GM18951 (cell line): ENCODE data around the gene RPL31.

Experiments used
- POLR2A ChIP-seq: IDR thresholded peaks from 4 replicates; pipeline ENCODE4 v1.6.1; 2011; ENCODE audit warnings: mild to moderate bottlenecking; ENCODE audit not compliant: insufficient read length, insufficient read depth; ENCODE audit errors: extremely low read depth
- in situ Hi-C: fragments of 300-500 bp; cut with MboI; formaldehyde crosslinking; loops from one replicate; pipeline ENCODE4 v1.12.0; 2022; ENCODE audit warnings: low sequenced_read_pairs, mixed read lengths, inconsistent platforms; ENCODE audit not compliant: unreplicated experiment

Gene RPL31

DNA sequence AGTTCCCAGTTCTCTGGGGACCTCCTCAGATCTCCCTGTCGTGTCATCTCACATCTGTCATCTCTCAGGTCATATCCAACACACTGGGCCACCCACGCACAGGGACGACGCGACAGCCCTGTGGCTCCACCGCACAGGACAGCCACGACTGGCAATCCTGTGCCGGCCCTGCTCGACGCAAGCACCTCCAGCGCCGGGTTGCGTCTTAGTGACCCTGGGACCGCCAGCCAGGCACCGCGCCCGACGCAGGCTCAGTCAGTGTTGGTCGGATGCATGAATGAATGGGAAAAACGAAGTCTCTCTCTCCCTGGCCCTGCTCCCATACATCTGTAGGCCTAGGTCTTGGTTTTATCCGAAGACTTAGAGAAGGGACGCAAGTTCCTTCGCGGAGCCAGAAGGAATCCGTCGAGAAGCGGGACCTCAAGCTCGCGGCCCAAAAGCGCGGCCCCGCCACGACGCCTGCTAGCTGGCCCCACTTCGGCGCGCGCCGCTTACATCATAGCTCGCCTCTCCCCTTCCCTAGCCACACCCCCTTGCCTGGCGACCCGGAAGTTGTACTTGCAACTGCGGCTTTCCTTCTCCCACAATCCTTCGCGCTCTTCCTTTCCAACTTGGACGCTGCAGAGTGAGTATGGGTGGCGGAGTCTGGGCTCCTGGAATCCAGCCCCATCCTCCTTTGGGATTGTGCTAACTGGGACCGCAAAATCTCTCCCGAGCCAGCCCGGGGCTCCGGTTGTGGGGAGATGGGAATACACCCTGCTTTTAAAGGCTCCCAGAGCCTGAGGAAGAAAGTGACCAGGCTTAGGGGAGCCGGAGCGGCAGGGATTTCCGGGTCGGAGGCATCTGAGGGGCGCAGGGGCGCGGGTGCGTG, at the start of gene RPL31:
TSS of gene RPL31 (plus strand) at position 599 of the 871 bp plus-strand sequence. CDS start 413 bp downstream, outside the sequence.
- in situ Hi-C loops, result no loop called here
- TF ChIP-seq POLR2A, result peak; percentile 98

DNA sequence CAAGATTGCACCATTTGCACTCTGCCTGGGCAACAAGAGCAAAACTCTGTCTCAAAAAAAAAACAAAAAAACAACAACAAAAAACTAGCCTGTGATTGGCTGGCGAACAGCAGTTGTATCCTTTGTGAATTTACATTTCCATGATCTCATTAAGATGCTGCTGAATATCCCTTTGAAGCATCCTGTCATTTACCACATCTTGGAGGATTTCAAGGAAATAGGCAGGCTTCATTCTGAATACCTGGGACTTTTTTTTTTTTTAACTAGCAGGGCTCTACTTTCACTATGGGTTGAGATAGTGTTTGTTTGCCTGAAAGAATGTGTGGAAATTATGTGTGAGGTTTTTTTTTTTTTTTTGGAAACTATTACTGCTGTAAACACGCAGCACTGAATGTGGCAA, 49.6 kb upstream of the RPL31 start:
- TF ChIP-seq POLR2A, result no peak

DNA sequence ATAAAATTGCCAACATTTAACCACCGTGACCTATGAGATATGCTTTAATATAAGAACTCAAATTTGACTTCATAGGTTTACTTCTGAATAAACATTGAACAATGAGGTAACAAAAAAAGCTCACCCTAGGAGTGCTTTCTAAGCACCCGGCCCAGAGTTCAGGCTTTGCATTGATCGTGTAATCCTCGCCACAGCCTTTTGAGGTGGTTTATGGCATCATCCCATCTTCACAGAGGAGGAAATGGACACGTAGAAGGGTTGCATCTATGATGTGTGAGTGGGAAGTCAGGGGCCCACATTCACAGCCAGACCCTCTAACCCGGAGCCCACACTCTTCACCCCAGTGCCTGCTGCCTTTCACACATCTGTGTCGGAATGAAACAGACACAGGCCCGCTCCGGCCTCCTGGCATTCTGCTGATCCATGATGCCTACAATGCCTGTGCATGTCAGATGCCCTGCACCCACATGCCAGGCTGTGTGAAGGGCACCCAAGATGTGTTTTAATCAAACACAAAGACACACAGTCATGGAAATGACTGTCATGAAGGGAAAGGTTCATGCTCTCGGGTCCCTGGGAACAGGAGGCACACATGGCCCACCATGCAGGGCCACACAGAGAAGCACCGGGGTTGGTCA, 48.6 kb upstream of the RPL31 start:
- in situ Hi-C loops, result no loop called here
- no peak for TF ChIP-seq POLR2A

More for the DNA sequence above, 49.6 kb upstream of the RPL31 start:
- in situ Hi-C loops, result no loop called here

DNA sequence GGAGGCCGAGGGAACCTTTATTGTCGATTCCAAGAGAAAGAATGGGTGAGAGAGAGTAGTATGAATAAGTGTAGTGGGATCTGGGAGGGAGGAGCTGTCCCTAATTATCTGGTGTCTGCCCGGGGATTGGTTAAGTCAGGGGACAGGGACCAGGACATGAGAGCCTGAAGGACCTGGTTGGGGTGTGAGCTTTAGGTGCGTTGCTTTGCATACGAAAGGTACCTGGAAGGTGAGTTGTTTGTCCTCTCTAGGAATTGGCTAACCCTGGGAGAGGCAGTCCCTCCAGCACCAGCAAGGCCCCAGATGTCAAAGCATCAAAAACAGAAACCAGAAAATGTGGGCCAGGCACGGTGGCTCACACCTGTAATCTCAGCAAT, 48.1 kb upstream of the RPL31 start:
- in situ Hi-C loops, result no loop called here
- TF ChIP-seq POLR2A, result no peak

DNA sequence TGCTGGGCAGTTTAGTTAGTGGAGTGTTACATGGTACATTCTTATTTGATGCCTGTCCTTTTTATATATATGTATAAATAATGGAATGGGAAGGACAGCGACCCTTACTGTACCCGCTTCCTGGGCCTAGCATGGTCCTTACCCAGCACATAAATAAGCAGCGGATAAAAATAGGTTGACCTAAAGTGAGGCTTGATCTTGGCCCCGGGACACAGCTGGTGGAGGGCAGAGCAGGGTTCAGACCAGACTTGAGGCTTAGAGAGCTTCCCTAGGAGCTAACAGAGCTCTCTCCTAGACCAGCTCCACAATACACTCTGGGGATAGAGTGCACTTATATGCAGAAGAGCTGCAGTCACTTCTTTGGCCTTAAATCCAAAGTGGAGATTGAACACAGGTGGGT, 46.9 kb upstream of the RPL31 start:
- no peak for TF ChIP-seq POLR2A
- in situ Hi-C loops, result no loop called here

DNA sequence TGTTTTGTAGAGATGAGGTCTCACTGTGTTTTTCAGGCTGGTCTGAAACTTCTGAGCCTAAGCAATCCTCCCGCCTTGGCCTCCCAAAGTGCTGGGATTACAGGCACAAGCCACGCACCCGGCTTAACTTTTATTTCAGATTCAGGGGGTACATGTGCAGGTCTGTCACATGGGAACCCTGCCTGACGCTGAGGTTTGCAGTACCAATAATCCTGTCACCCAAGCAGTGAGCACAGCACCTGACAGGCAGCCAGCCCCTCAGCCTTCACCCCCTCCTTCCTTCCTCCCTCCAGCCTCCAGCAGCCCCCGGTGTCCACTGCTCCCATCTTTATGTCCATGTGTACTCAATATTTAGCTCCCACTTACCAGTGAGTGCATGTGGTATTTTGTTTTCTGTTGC, 46.0 kb upstream of the RPL31 start:
- in situ Hi-C loops, result no loop called here
- no peak for TF ChIP-seq POLR2A

DNA sequence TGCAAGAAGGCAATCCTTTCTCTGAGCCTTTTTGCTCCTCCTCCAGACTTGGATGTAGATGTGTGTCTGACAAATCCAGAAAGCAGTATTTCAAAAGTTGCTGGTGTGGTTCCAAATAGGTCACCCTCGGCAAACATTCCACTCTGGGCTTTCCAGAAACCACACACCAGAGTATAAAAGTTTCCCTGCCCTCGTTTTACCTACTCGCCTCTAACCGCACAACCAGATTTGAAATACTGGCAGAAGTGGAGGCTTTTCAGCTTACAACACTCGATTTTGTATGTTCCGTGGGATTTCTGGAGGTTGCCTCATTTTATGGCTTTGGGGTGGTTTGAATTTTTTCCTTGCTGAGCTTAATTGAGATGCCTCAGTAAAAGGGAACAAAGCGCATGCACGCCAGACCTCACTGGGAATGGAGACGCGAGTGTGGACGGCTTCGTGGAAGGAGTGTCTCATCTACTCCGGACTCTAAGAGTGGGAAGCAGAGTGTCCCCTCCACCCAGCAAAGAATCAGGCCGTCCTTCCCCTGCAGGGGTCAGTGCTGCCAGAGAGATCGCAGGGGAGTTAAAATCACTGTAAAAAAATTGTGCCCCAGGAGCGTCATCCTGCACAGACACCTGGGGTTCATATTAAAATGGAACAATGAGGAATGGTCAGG, 44.0 kb upstream of the RPL31 start:
- in situ Hi-C loops, result no loop called here
- TF ChIP-seq POLR2A, result no peak

DNA sequence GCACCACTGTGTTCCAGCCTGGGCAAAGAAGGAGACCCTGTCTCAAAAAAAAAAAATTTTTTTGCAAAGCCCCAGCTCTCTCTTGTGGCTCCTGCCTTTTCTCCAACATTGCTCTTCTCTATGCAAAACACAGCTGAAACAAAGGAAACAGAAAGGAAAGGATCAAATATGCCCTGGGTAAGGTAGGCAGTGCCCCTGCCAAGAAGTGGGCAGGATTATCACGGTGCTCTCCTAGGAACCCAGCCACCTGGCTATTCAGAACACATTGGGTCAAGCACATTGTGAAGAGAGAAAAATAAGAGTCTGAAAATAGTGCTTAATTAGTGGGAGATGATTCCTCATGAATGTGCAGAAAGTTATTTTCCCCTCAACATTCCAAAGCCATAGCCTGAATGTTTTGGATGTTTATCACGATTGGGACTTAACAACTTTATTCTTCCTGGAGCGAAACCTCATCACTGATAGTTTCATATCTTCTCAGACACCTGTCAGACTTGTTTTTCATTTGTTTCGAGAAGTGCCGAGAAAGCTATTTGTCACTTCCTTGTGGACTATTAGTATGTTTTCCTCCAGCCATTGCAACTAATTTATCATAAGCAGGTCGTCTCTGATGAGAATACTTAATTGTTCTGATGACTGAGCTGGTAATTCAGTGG, 42.7 kb upstream of the RPL31 start:
- no peak for TF ChIP-seq POLR2A
- in situ Hi-C loops, result no loop called here

DNA sequence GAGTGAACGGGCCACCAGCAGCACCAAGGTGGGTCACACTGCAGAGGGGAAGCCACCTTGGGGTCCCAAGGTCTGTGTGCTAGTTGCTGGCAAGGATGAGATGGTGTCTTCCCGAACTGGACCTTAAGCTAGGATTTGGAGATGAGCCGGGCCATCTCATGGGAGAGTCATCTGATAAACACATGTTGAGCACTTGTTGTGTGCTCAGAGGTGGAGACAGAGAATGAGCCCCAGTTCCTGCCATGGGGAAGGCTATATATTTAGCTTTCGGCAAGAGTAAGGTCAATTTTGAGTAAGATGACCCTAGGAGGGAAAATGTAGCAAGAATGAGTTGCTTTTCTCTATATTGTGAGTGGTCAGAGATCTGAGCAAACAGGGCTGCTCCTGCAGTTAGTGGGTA, 41.4 kb upstream of the RPL31 start:
- in situ Hi-C loops, result no loop called here
- TF ChIP-seq POLR2A, result no peak

DNA sequence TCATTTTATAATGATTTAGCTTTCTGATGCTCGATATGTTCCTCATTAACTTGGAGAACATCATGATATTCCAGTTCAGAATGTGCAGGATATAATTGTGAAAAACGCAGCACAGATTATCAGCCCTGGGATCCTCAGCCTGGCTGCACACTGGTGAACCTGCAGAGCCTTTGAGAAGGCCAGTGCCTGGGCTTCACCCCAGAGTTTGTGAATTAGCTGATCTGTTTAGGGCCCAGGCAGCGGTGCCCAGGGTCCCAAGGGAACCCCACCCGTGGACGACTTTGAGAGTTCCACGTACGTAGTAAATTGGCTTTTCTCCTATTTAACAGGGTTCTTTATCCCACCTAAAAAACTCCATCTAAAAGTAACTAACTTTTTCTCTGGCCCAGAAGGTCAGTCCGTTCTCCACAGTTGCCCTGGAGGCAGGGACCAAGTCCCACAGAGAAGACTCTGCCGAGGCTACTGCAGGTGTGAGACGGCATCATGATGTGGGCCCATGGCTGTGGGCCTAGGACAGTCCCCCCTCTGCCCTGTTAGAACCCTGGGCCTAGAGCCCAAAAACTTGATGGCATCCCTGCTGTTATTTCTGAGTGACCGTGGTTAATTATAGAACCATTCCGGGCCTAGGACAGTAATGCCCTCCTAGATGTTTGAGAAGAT, 39.6 kb upstream of the RPL31 start:
- in situ Hi-C loops, result no loop called here
- no peak for TF ChIP-seq POLR2A

DNA sequence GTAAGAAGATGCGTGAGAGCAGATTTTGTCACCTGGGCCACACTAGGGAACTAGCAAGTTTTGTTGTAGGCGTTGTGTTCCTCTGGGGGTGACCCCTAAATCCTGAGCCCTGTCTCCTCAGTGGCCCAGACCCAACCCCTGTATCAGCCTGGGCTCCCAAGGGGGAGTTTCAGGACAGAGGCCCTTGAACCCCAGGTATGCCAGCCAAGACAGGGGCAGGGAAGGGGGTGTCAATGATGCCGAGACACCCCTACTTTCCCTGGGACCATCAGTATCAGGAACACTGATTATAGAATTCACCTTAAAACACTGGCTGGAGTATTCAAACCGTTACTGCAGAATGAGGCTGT, 39.1 kb upstream of the RPL31 start:
- in situ Hi-C loops, result no loop called here
- no peak for TF ChIP-seq POLR2A

DNA sequence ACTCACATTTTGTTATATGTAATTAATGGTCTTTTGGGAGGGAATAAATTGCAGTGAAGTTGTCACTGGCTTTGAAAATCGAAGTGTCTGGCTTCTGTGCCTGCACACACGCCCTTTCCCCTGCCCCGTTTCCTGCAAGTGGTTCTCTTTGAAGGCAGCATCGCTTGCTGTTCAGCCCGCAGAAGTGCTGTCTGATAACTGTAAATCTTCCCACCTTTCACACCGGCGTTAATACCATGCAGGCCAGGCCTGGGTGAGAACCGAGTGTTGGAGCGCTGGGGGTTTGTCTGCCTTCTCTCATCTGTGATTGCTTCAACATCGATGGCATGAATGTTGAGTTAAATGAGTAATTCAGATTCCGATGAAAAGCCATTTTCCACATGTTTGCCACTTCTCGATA, 37.9 kb upstream of the RPL31 start:
- in situ Hi-C loops, result no loop called here
- no peak for TF ChIP-seq POLR2A

DNA sequence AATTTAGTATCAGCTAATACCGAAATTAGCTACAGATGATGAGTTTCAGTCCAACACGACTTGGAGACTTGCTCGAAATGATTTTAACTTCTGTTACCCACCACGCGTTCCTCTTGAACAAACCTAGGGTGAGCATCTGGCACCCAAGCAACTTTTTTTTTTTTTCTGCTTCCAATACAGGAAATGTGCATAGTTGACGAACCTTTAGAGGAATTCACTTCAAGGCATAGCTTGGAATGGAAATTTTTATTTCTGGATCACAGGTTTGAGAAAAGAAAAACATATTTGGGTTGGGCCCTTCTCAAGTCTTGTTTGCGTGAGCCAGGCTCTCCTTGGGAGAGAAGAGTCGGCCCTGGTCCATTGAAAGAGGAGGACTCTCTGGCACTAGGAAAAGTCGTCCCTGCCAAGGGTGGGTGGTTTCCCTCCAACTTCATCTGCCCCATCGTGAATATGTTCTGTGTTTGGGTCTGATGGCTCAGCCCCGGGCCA, 37.4 kb upstream of the RPL31 start:
- TF ChIP-seq POLR2A, result no peak
- in situ Hi-C loops, result no loop called here
